ENCODE measurements around the gene TMEM11. TPM values are rescaled to one million over a fixed set of nuclear protein-coding genes. Genes with fewer than 3 reads are reported as not detected.
A peak's percentile ranks its signal among the peaks of the same experiment; 100 is the strongest.

Gene TMEM11
- polyA plus RNA-seq, 6 donors from 2014 or later, result 39.7 to 54.3 (median 42.7) TPM

DNA sequence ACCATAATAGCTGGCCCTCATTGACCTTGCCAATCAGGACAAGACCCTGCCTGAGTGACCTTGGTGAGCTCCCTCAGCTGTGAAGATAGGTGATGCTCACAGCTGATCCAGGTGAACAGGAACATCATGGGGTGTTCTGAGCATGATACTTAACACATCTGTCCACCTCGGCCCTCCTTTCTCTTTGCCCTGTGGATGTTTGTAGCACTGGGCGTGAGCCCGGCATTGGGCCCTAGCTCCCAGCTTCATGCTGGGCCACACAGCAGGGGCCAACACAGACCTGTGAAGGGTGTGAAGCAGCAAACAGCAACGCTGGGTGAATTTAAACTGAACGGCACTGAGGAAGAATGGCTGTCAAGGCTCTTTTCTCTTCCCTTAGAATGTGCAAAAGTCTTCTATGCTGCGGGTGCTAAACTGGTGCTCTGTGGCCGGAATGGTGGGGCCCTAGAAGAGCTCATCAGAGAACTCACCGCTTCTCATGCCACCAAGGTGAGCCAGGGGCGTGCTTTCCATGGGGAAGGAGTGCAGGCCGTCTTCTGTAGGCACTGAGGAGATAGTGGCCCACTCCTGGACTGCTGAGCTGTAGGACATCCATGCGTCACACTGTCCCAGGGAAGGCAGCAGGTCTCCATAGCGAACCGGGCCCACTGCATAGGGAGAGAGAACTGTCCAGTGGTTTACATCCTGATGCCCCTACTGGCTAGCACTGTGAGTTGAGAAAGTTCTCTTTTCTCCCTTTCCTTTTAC lies 35.9 kb downstream of the TMEM11 start:
- H3K27ac Mint-ChIP-seq, result peak overlapping the region in 1 of 6 donors; percentile 45
- no peak for DNase-seq
- peaks cover 9% of the 10 kb centered on the region in 2 donors for H3K36me3 Mint-ChIP-seq

DNA sequence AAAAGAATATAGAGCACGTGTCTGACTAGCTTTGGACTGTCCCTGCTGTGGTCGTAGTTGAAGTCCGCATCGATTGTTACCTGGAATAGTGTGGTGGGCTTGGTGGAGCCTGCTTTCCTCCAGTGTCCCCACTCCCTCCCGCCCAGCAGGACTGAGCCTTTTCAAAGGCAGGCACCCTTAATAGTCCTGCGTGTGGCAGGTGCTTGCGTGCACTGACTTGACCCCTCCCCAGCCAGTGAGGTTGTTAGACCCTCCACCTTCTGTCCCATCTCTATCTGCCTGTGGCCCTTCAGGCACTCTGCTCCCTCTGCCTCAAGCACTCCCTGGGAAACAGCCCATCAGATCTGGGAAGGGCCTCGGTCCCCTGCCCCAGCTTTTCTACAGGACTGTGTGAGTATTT lies 36.6 kb downstream of the TMEM11 start:
- Mint-ChIP-seq H3K27me3 (no peaks in the 10 kb centered on the region), H3K4me1 (no peaks in the 10 kb centered on the region), H3K36me3 (peaks cover 9 to 12% of the 10 kb centered on the region in 2 donors), H3K27ac (no peak overlapping the region), H3K9me3 (no peaks in the 10 kb centered on the region), H3K4me3 (no peak overlapping the region)
- no peak for DNase-seq
- ATAC-seq (ENCODE audit: low read depth in 2 of 2), result no peak

More for the DNA sequence above, 35.9 kb downstream of the TMEM11 start:
- Mint-ChIP-seq H3K9me3 (no peaks in the 10 kb centered on the region), H3K4me3 (no peak overlapping the region), H3K4me1 (no peaks in the 10 kb centered on the region), H3K27me3 (no peaks in the 10 kb centered on the region)
- ATAC-seq (ENCODE audit: low read depth in 2 of 2), result no peak

DNA sequence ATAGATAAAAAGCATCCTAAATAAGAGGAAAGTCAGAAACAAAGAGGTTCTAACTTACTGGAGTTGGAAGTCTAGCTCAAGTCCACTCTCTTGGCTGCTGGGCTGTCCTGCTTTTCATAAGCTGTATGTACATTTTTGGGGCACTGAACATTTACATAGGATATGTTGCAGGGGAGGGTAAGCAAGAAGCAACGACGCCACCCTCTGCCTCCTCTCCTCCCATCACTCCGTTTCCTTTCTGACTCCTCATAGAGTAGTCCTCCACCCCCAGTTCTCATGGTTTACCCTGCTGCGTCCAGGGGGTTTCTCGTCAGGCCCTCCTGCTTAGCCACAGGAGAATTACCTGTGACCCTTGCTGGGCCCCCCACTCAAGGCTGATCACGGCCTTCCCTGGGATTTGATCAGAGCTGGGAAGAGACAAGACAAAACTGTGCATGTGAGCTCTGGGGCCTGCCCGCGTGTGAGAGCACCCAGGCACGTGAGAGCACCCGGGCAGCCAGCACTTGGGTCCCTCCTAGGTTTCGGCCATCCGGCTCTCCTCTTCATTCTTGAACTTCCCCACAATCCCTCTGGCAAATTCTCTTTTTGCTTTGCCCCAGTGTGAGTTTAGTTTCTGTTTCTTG lies 37.1 kb downstream of the TMEM11 start:
- H3K27ac Mint-ChIP-seq, result no peak overlapping the region

DNA sequence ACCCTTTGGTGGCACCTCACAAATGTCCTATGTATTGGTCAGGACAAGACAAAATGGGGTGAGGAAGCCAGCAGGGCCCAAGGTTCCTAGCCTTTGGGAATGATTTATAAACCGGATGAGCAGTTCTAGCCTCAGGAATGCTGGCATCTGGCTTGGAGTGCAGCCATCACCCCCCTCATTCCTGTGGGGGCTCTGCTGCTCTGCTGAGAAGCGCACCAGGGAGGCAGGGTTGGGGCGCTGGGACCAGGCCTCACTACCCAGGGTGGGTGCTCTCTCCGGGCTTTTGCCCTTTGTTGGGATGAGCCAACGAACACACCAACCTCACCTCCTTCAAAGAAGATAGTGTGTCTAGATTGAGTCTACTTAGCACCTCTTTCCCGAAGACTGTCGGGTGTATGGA lies 39.2 kb downstream of the TMEM11 start:
- H3K4me3 Mint-ChIP-seq, result peak overlapping the region in 1 of 8 donors; percentile 75
- H3K4me1 Mint-ChIP-seq, result peaks cover 22 to 24% (median 24%) of the 10 kb centered on the region in 3 donors
- DNase-seq (no peak), ATAC-seq (ENCODE audit: low read depth in 2 of 2) (no peak)
- H3K36me3 Mint-ChIP-seq, result peaks cover 9 to 12% of the 10 kb centered on the region in 2 donors
- no peaks in the 10 kb centered on the region for H3K9me3 Mint-ChIP-seq
- H3K27me3 Mint-ChIP-seq, result no peaks in the 10 kb centered on the region
- H3K27ac Mint-ChIP-seq, result peak overlapping the region in 2 of 6 donors; percentile 42 to 78

More for the DNA sequence above, 37.1 kb downstream of the TMEM11 start:
- Mint-ChIP-seq H3K9me3 (no peaks in the 10 kb centered on the region), H3K4me1 (peaks cover 1 to 3% (median 3%) of the 10 kb centered on the region in 3 donors), H3K27me3 (no peaks in the 10 kb centered on the region), H3K36me3 (peaks cover 9 to 12% of the 10 kb centered on the region in 2 donors), H3K4me3 (no peak overlapping the region)
- no peak for ATAC-seq (ENCODE audit: low read depth in 2 of 2)
- DNase-seq, result no peak

DNA sequence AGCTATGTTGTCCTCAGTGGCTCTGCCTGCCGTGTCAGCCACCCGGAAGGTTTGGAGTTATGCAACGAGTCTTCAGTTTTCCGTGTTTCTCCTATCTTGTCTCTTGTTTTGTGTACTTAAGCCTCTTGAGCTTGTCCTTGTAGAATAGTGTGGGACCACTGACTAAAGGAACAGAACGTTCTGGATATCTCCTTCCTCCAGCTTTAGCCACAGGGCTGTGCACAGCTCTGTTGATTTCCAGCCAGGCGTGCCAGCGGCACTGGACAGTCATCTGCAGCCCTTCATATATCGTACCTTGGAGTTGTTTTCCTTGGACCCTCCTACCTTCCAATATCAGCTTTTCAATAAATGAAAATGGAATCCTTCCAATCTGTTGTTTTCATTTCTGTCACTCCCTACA lies 39.8 kb downstream of the TMEM11 start:
- ATAC-seq (ENCODE audit: low read depth in 2 of 2) (no peak), DNase-seq (no peak)
- H3K4me1 Mint-ChIP-seq, result peaks cover 22 to 24% (median 24%) of the 10 kb centered on the region in 3 donors
- H3K27me3 Mint-ChIP-seq, result no peaks in the 10 kb centered on the region
- H3K4me3 Mint-ChIP-seq, result peak overlapping the region in 1 of 8 donors; percentile 75
- H3K9me3 Mint-ChIP-seq, result no peaks in the 10 kb centered on the region
- H3K36me3 Mint-ChIP-seq, result peaks cover 9 to 12% of the 10 kb centered on the region in 2 donors
- H3K27ac Mint-ChIP-seq, result peak overlapping the region in 1 of 6 donors; percentile 78

DNA sequence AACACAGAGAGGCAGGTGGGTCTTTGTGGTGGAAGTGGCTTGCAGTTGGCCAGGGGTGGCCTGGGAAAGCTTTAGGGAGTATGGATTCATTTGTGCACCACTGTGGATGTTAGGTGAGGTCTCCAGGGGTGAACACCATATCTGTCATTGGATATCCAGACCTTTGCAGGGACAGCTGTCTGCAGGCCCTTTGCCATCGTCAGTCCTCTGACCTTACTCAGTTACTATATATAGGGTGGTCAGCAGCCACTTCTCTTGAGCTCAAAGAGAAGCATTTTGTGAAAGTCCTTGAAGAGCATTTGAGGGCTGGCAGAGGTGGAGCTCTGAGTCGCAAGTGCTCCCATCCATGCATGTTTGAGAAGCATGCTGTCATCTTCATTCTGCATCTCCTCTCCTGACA lies 40.4 kb downstream of the TMEM11 start:
- Mint-ChIP-seq H3K36me3 (peaks cover 9 to 12% of the 10 kb centered on the region in 2 donors), H3K4me3 (no peak overlapping the region), H3K27me3 (no peaks in the 10 kb centered on the region), H3K27ac (no peak overlapping the region), H3K4me1 (peaks cover 22 to 24% (median 24%) of the 10 kb centered on the region in 3 donors), H3K9me3 (no peaks in the 10 kb centered on the region)
- ATAC-seq (ENCODE audit: low read depth in 2 of 2) (no peak), DNase-seq (no peak)

DNA sequence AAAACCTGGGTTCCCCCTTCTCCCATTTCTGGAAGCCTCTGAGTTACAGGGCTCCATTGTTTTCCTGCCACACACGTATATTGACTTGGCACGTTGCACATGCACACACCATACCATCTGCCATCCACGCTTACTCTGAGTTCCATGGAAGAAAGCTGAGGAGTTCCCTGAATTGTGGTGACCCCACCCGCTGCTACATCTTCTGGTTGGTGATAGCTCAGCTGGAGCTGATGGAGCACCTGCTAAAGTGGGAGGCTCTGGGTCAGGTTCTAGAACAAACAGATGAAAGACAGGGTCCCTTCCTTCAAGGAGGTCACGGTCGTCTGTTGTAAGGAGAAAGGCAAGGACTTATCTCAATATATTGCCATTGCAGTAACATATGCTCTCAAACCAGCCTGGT lies 41.1 kb downstream of the TMEM11 start:
- DNase-seq (no peak), ATAC-seq (ENCODE audit: low read depth in 2 of 2) (no peak)
- H3K4me1 Mint-ChIP-seq, result peaks cover 22 to 28% (median 24%) of the 10 kb centered on the region in 3 donors
- peaks cover 9 to 12% of the 10 kb centered on the region in 2 donors for H3K36me3 Mint-ChIP-seq
- H3K27ac Mint-ChIP-seq, result peak overlapping the region in 1 of 6 donors; percentile 60
- no peaks in the 10 kb centered on the region for H3K9me3 Mint-ChIP-seq
- H3K27me3 Mint-ChIP-seq, result no peaks in the 10 kb centered on the region
- H3K4me3 Mint-ChIP-seq, result no peak overlapping the region

DNA sequence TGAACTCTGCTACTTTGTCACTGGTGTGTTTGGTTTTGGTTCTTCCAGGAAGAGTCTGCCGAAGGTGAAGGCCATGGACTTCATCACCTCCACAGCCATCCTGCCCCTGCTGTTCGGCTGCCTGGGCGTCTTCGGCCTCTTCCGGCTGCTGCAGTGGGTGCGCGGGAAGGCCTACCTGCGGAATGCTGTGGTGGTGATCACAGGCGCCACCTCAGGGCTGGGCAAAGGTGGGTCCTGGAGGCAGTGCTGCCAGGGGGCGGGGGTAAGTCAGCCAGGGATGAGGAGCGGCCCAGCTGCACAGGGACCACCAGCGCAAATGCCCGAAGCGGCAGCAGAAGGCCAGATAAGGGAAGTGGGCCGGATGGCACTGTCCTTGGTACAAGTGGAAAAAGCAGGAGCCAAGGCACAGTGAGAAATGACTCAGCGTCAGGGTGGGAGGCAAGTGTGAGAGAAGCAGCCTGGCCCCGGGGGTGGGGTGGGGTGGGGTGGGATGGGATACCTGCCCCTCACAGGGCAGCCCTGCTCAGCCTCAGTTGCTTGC lies 41.9 kb downstream of the TMEM11 start:
- Mint-ChIP-seq H3K9me3 (no peaks in the 10 kb centered on the region), H3K27me3 (no peaks in the 10 kb centered on the region), H3K27ac (peak overlapping the region in 3 of 6 donors; percentile 8 to 57 (median 56)), H3K36me3 (peaks cover 9 to 12% of the 10 kb centered on the region in 2 donors), H3K4me1 (peaks cover 22 to 28% (median 28%) of the 10 kb centered on the region in 3 donors), H3K4me3 (no peak overlapping the region)
- ATAC-seq (ENCODE audit: low read depth in 2 of 2) (no peak), DNase-seq (no peak)

DNA sequence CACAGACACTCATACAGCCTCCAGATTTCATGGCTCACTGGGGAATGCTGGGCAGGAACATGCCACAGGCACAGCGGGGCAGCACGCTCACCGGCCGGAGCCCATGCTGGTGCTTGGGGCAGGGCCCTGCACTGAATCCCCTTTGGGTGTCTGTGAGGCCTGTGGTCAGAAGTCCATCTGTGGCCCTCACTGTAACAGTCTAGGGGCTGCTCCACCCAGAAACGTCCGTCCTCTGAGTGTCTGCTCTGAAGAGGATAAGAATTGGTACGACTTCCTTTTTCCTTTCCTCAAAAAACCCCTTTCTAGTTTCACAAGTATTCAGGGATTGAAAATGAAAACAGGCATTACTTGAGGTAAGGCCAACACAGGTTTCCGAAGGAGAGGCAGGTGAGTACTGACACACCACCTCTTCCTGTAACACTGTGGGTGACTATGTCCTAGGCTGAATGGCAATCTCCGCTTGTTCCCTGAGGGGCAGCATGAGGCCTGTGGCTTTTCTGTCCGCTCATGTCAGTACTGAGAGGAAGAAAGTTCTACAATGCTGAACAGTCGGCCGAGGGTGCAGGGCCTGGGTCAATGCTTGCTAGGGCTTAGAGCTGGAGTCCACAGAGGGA lies 42.5 kb downstream of the TMEM11 start:
- peaks cover 9 to 12% of the 10 kb centered on the region in 2 donors for H3K36me3 Mint-ChIP-seq

DNA sequence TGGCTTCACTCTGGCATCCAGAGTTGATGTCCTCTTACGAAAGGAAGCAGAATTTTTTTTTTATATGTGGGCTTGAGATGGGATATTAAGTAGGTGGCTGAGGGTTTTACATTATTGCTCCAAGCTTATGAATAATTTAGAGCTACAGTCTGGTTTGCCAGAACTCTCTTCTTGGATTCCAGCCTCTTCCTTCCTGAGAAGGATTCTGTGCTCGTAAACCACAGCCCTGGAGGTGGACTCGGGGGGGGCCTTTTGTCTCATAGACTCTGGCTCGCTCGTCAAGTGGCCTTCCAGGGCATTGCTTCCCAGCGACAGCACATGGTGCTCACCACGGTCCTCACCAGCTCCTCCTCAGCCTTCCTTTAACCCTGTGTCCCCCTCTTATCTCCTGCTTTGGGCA lies 43.2 kb downstream of the TMEM11 start:
- Mint-ChIP-seq H3K4me1 (peaks cover 22 to 28% (median 28%) of the 10 kb centered on the region in 3 donors), H3K4me3 (peak overlapping the region in 1 of 8 donors; percentile 77), H3K9me3 (no peaks in the 10 kb centered on the region), H3K27me3 (no peaks in the 10 kb centered on the region), H3K27ac (peak overlapping the region in 4 of 6 donors; percentile 8 to 78 (median 32)), H3K36me3 (peaks cover 9 to 12% of the 10 kb centered on the region in 2 donors)
- no peak for ATAC-seq (ENCODE audit: low read depth in 2 of 2)
- DNase-seq, result no peak

More for the DNA sequence above, 42.5 kb downstream of the TMEM11 start:
- peaks cover 22 to 28% (median 28%) of the 10 kb centered on the region in 3 donors for H3K4me1 Mint-ChIP-seq
- peak overlapping the region in 1 of 8 donors; percentile 77 for H3K4me3 Mint-ChIP-seq
- H3K27ac Mint-ChIP-seq, result peak overlapping the region in 5 of 6 donors; percentile 8 to 78 (median 40)
- no peaks in the 10 kb centered on the region for H3K9me3 Mint-ChIP-seq
- H3K27me3 Mint-ChIP-seq, result no peaks in the 10 kb centered on the region
- DNase-seq, result no peak
- peak in 1 of 2 donors; percentile 46 for ATAC-seq (ENCODE audit: low read depth in 2 of 2)

DNA sequence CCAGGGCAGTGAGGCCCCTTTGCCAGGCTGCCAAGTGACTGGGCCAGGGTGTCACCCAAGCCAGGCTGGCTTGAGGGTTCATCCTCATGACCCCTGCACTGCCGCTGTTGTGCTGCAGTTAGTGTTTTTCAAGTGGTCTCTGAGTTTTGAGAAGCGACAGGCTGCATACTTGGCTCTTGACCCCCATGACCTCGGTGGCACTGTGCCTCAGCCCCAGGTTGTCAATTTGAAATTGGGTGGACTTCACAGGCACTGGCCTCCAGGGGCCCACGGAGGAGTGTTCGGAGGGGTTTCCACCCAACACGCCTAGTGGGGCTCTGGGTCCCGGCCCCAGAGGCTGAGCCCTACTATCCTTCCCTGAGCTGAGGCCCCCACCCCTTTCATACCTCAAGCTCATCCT lies 44.5 kb downstream of the TMEM11 start:
- H3K27me3 Mint-ChIP-seq, result no peaks in the 10 kb centered on the region
- H3K4me3 Mint-ChIP-seq, result no peak overlapping the region
- peaks cover 22 to 28% (median 28%) of the 10 kb centered on the region in 3 donors for H3K4me1 Mint-ChIP-seq
- no peaks in the 10 kb centered on the region for H3K9me3 Mint-ChIP-seq
- H3K36me3 Mint-ChIP-seq, result peaks cover 6 to 12% of the 10 kb centered on the region in 2 donors
- no peak overlapping the region for H3K27ac Mint-ChIP-seq
- DNase-seq (no peak), ATAC-seq (ENCODE audit: low read depth in 2 of 2) (no peak)

DNA sequence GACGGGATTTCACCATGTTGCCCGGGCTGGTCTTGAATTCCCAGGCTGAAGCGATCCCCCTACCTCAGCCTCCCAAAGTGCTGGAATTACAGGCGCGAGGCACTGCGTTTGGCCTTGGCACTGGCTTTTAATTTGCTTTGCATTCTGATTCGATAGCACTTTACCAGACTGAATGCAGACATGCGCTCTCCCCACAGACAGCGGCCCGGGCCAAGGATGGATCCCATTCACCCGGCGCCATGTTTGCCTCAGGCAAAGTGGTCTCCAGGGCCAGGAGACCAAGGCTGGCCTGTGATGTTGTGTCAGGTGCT lies 45.5 kb downstream of the TMEM11 start:
- Mint-ChIP-seq H3K4me1 (peaks cover 22 to 28% (median 28%) of the 10 kb centered on the region in 3 donors), H3K27ac (no peak overlapping the region), H3K36me3 (peaks cover 0 to 8% of the 10 kb centered on the region in 2 donors), H3K4me3 (no peak overlapping the region), H3K9me3 (no peaks in the 10 kb centered on the region), H3K27me3 (no peaks in the 10 kb centered on the region)
- no peak for DNase-seq
- no peak for ATAC-seq (ENCODE audit: low read depth in 2 of 2)

DNA sequence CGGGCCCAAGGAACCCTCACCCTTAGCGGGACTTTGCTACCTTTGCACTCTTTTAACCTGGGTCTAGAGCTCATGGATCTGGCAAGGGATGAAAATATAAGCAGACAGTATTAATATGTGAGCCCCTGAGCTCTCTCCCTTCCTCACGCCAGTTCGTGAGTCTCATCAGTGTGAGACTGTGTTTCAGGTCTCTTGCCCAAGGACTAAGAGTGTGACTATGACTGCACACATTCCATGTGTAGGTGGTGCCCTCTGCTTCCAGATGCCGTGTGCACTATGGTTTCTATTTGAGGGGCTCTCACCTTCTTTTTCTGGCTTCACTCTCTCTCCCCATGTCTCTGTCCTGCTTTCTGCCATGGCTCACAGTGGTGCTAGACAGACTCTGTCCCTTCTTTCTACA lies 46.7 kb downstream of the TMEM11 start:
- no peak overlapping the region for H3K4me3 Mint-ChIP-seq
- DNase-seq (no peak), ATAC-seq (ENCODE audit: low read depth in 2 of 2) (no peak)
- H3K9me3 Mint-ChIP-seq, result no peaks in the 10 kb centered on the region
- H3K4me1 Mint-ChIP-seq, result peaks cover 22 to 31% (median 28%) of the 10 kb centered on the region in 3 donors
- no peaks in the 10 kb centered on the region for H3K36me3 Mint-ChIP-seq
- H3K27ac Mint-ChIP-seq, result peak overlapping the region in 1 of 6 donors; percentile 78
- H3K27me3 Mint-ChIP-seq, result no peaks in the 10 kb centered on the region

Data from naive B cell (primary cell).